IMR-90 (cell line): ENCODE results near the gene ARPC2. TPM values are rescaled to one million over a fixed set of nuclear protein-coding genes. Genes with fewer than 3 reads are reported as not detected.

Experiments used
- ATAC-seq: fragments of 200-7000 bp; cut with Tn5 transposase; 2 replicates; pipeline ENCODE4 v1.9.1; 2020; ENCODE audit warnings: low read depth, mild to moderate bottlenecking, moderate library complexity
- BruUV-seq: library from RNA; stranded (reverse); fragments of 400-500 nt; replicated peaks from 2 replicates; lab custom pipeline; 2021; lab: Mats Ljungman, UMichigan
- CTCF ChIA-PET: fragments of 300-600 bp; formaldehyde crosslinking; extraction: SDS; loops from one replicate; lab custom pipeline; 2021; ENCODE audit warnings: antibody characterized with exemption; lab: Yijun Ruan, JAX
- POLR2A ChIA-PET: fragments of 300-600 bp; sonication (Branson Sonifier 250); formaldehyde crosslinking; loops from one replicate; lab custom pipeline; 2022; ENCODE audit warnings: antibody characterized with exemption; ENCODE audit not compliant: unreplicated experiment; lab: Charles Lee
- DNase-seq: peaks from one replicate; pipeline ENCODE4 v3.0.0; 2013
- H2AFZ ChIP-seq: replicated peaks from 2 replicates; pipeline ENCODE3; 2013; ENCODE audit warnings: low read length, mild to moderate bottlenecking; ENCODE audit not compliant: poor library complexity
- H2AK5ac ChIP-seq: 2 replicates; pipeline ENCODE4 v1.6.1; 2013; ENCODE audit warnings: low read depth, low read length, inconsistent platforms
- H2AK9ac ChIP-seq: replicated peaks from 2 replicates; pipeline ENCODE3; 2013; ENCODE audit warnings: mild to moderate bottlenecking, low read depth, low read length, moderate library complexity; ENCODE audit not compliant: poor library complexity
- H2BK120ac ChIP-seq: 2 replicates; pipeline ENCODE4 v1.6.1; 2013; ENCODE audit warnings: low read depth, low read length, inconsistent platforms
- H2BK15ac ChIP-seq: 3 replicates; pipeline ENCODE4 v1.6.1; 2013; ENCODE audit warnings: low read depth, low read length, inconsistent platforms
- H2BK20ac ChIP-seq: 2 replicates; pipeline ENCODE4 v1.6.1; 2013; ENCODE audit warnings: low read depth, mild to moderate bottlenecking, inconsistent platforms, low read length, moderate library complexity
- H2BK5ac ChIP-seq: 2 replicates; pipeline ENCODE4 v1.6.1; 2013; ENCODE audit warnings: mild to moderate bottlenecking, low read depth, low read length, inconsistent platforms; ENCODE audit not compliant: poor library complexity, severe bottlenecking
- H3K14ac ChIP-seq: replicated peaks from 2 replicates; pipeline ENCODE4 v1.6.1; 2013; ENCODE audit warnings: low read depth, low read length, inconsistent platforms
- H3K18ac ChIP-seq: 2 replicates; pipeline ENCODE4 v1.6.1; 2013; ENCODE audit warnings: low read depth, low read length, control low read depth
- H3K23ac ChIP-seq: 2 replicates; pipeline ENCODE4 v1.6.1; 2013; ENCODE audit warnings: low read depth, low read length, inconsistent platforms
- H3K27ac ChIP-seq: 2 replicates; pipeline ENCODE4 v1.5.1; 2013; ENCODE audit warnings: mild to moderate bottlenecking, control low read depth, low read length; ENCODE audit not compliant: insufficient read depth
- H3K27me3 ChIP-seq: 2 replicates; pipeline ENCODE4 v1.6.1; 2013; ENCODE audit warnings: low read length; ENCODE audit not compliant: control insufficient read depth, insufficient read depth
- H3K36me3 ChIP-seq: 2 replicates; pipeline ENCODE4 v1.6.1; 2013; ENCODE audit warnings: low read length, mixed read lengths; ENCODE audit not compliant: control insufficient read depth, insufficient read depth
- H3K4ac ChIP-seq: 2 replicates; pipeline ENCODE4 v1.6.1; 2013; ENCODE audit warnings: low read depth, low read length, inconsistent platforms
- H3K4me1 ChIP-seq: 2 replicates; pipeline ENCODE4 v1.6.1; 2013; ENCODE audit warnings: low read length, mixed read lengths; ENCODE audit not compliant: control insufficient read depth, insufficient read depth
- H3K4me2 ChIP-seq: 2 replicates; pipeline ENCODE4 v1.6.1; 2013; ENCODE audit warnings: low read depth, mild to moderate bottlenecking, control low read depth, low read length, moderate library complexity
- H3K4me3 ChIP-seq: 2 replicates; pipeline ENCODE4 v1.5.1; 2013; ENCODE audit warnings: low read depth, mild to moderate bottlenecking, control low read depth, low read length, moderate library complexity; ENCODE audit not compliant: insufficient read depth
- H3K56ac ChIP-seq: 2 replicates; pipeline ENCODE4 v1.6.1; 2013; ENCODE audit warnings: low read length, inconsistent platforms; ENCODE audit not compliant: insufficient read depth; ENCODE audit errors: extremely low read depth
- H3K79me1 ChIP-seq, 2 experiments: 2 replicates each; pipeline ENCODE4 v1.6.1; 2013; ENCODE audit warnings: low read length in 2 of 2, inconsistent platforms in 1 of 2, low read depth in 1 of 2
- H3K9ac ChIP-seq: 2 replicates; pipeline ENCODE4 v1.6.1; 2013; ENCODE audit warnings: low read depth, low read length, control low read depth
- H3K9me1 ChIP-seq: 2 replicates; pipeline ENCODE4 v1.6.1; 2013; ENCODE audit warnings: low read length, inconsistent platforms; ENCODE audit not compliant: insufficient read depth
- H3K9me3 ChIP-seq: 2 replicates; pipeline ENCODE4 v1.6.1; 2013; ENCODE audit warnings: low read length; ENCODE audit not compliant: control insufficient read depth, insufficient read depth
- H4K20me1 ChIP-seq: 2 replicates; pipeline ENCODE4 v1.6.1; 2013; ENCODE audit warnings: low read length, inconsistent platforms; ENCODE audit not compliant: insufficient read depth
- H4K5ac ChIP-seq: 2 replicates; pipeline ENCODE4 v1.6.1; 2013; ENCODE audit warnings: mild to moderate bottlenecking, low read depth, low read length, control low read depth
- H4K8ac ChIP-seq, 2 experiments: 2 replicates each; pipeline ENCODE4 v1.6.1; 2013; ENCODE audit warnings: low read depth in 2 of 2, low read length in 2 of 2, control low read depth in 1 of 2, inconsistent platforms in 1 of 2
- H4K91ac ChIP-seq: 2 replicates; pipeline ENCODE4 v1.6.1; 2013; ENCODE audit warnings: low read depth, low read length, inconsistent platforms; ENCODE audit not compliant: insufficient read depth
- BHLHE40 ChIP-seq: fragments of 150-350 bp; IDR thresholded peaks from 2 replicates; pipeline ENCODE4 v1.6.1; 2016; ENCODE audit warnings: mild to moderate bottlenecking, low read depth, low read length
- CEBPB ChIP-seq: IDR thresholded peaks from 2 replicates; pipeline ENCODE4 v1.6.1; 2012; ENCODE audit warnings: low read depth, low read length, improper control_type of control experiment
- CHD1 ChIP-seq: IDR thresholded peaks from 2 replicates; pipeline ENCODE4 v1.6.1; 2012; ENCODE audit warnings: low read depth, low read length, improper control_type of control experiment
- CTCF ChIP-seq: conservative IDR thresholded peaks from 2 replicates; pipeline ENCODE4 v1.5.1; 2012; ENCODE audit warnings: mild to moderate bottlenecking, low read depth, low read length, improper control_type of control experiment
- FOS ChIP-seq: fragments of 150-350 bp; IDR thresholded peaks from 2 replicates; pipeline ENCODE4 v1.6.1; 2016; ENCODE audit warnings: low read depth, low read length
- MAFK ChIP-seq: IDR thresholded peaks from 2 replicates; pipeline ENCODE4 v1.6.1; 2012; ENCODE audit warnings: low read depth, low read length, improper control_type of control experiment
- MAZ ChIP-seq: IDR thresholded peaks from 2 replicates; pipeline ENCODE4 v1.6.1; 2012; ENCODE audit warnings: low read depth, mild to moderate bottlenecking, low read length, improper control_type of control experiment, moderate library complexity, borderline replicate concordance
- MXI1 ChIP-seq: IDR thresholded peaks from 2 replicates; pipeline ENCODE4 v1.6.1; 2012; ENCODE audit warnings: low read depth, mild to moderate bottlenecking, low read length, moderate library complexity, borderline replicate concordance
- NFE2L2 ChIP-seq: fragments of 150-350 bp; IDR thresholded peaks from 2 replicates; pipeline ENCODE4 v1.6.1; 2016; ENCODE audit warnings: low read depth, mild to moderate bottlenecking, low read length
- POLR2A ChIP-seq: IDR thresholded peaks from 2 replicates; pipeline ENCODE4 v1.6.1; 2012; ENCODE audit warnings: mild to moderate bottlenecking, low read depth, low read length
- RAD21 ChIP-seq: IDR thresholded peaks from 2 replicates; pipeline ENCODE4 v1.6.1; 2012; ENCODE audit warnings: low read length, improper control_type of control experiment
- RCOR1 ChIP-seq: IDR thresholded peaks from 2 replicates; pipeline ENCODE4 v1.6.1; 2012; ENCODE audit warnings: mild to moderate bottlenecking, low read length, improper control_type of control experiment; ENCODE audit not compliant: insufficient replicate concordance
- RFX5 ChIP-seq: IDR thresholded peaks from 2 replicates; pipeline ENCODE4 v1.8.0; 2012; ENCODE audit warnings: low read depth, mild to moderate bottlenecking, low read length, moderate library complexity
- SMC3 ChIP-seq: fragments of 150-350 bp; IDR thresholded peaks from 2 replicates; pipeline ENCODE4 v1.6.1; 2016; ENCODE audit warnings: low read depth, mild to moderate bottlenecking, antibody characterized with exemption, low read length, moderate library complexity
- WGBS, 2 experiments: methylation state at CpG; one replicate each; pipeline versions ENCODE4 v1.1.5 to v1.1.7; 2013; ENCODE audit warnings: missing lambda C conversion rate in 2 of 2; ENCODE audit not compliant: insufficient read length in 1 of 2; ENCODE audit errors: extremely low coverage in 2 of 2; 5-methylcytosine and 5-hydroxymethylcytosine counted together
- dilution Hi-C: fragments of 300-500 bp; cut with HindIII; formaldehyde crosslinking; loops from one replicate; pipeline ENCODE4 v1.14.3; 2018; ENCODE audit warnings: low sequenced_read_pairs; ENCODE audit not compliant: unreplicated experiment
- in situ Hi-C: fragments of 300-500 bp; cut with MboI; formaldehyde crosslinking; loops from 3 replicates; pipeline ENCODE4 v1.14.3; 2019; ENCODE audit warnings: low sequenced_read_pairs, inconsistent platforms, mixed read lengths
- intact Hi-C: fragments of 100-400 bp; cut with micrococcal nuclease; formaldehyde crosslinking; loops from 2 replicates; pipeline ENCODE4 v1.10.0; 2022
- polyA plus RNA-seq, 3 experiments: library from polyadenylated mRNA; depleted of rRNA; stranded (reverse); fragments of >200 nt; gene quantifications; 2 replicates each; pipeline ENCODE4 v1.2.3, GENCODE V29; 2012; ENCODE audit warnings: low replicate concordance in 1 of 3
- total RNA-seq: library from RNA; depleted of rRNA; stranded (reverse); fragments of >200 nt; gene quantifications from 2 replicates; pipeline ENCODE4 v1.2.3, GENCODE V29; 2012
- TF ChIP-seq, protein P1 (sequence below): fragments of 150-350 bp; IDR thresholded peaks from 2 replicates; pipeline ENCODE4 v1.6.1; 2016; ENCODE audit warnings: low read depth, mild to moderate bottlenecking, low read length, moderate library complexity, borderline replicate concordance

Gene ARPC2
- total and polyA plus RNA-seq, 2 of the 4 experiments (the other 2 are of a cell fraction): 561 to 635 TPM

- WGBS, 2 experiments: 96% methylated on average over 4 of the region's 13 CpGs; no CpG with 5 or more reads in 1 of the 2 experiments
- H4K20me1 ChIP-seq: peaks cover 40% of the 10 kb centered on the region
- H2BK20ac ChIP-seq: no peak overlapping the region
- H3K4me3 ChIP-seq: no peak overlapping the region
- no peak overlapping the region for H3K14ac ChIP-seq
- no peak overlapping the region for H4K91ac ChIP-seq
- intact Hi-C loops (no loop called here), in situ Hi-C loops (no loop called here), dilution Hi-C loops (no loop called here)
- no peak overlapping the region for H3K18ac ChIP-seq
- ATAC-seq (no peak), DNase-seq (no peak)
- H3K4me1 ChIP-seq: peaks cover 5% of the 10 kb centered on the region; the same call in 1 of the 2 replicates
- no peaks in the 10 kb centered on the region for H3K9me3 ChIP-seq
- no peak overlapping the region for H2AK5ac ChIP-seq
- H3K79me1 ChIP-seq: peaks cover 46 to 68% of the 10 kb centered on the region in 2 experiments
- ChIA-PET CTCF (no interaction called here), POLR2A (no interaction called here)
- H2BK15ac ChIP-seq: no peak overlapping the region
- BruUV-seq: no TSS peak
- no peak overlapping the region for H4K5ac ChIP-seq
- no peak overlapping the region for H2BK120ac ChIP-seq
- no peak overlapping the region for H2AK9ac ChIP-seq
- H3K56ac ChIP-seq: no peak overlapping the region
- no peak overlapping the region for H3K23ac ChIP-seq
- H2BK5ac ChIP-seq: no peak overlapping the region
- no peak overlapping the region for H3K4ac ChIP-seq
- H3K36me3 ChIP-seq: peaks cover 83% of the 10 kb centered on the region
- TF ChIP-seq CHD1 (no peak), BHLHE40 (no peak), POLR2A (no peak), RFX5 (no peak), RCOR1 (no peak), MAFK (no peak), SMC3 (no peak), MAZ (no peak), CEBPB (no peak), RAD21 (no peak), MXI1 (no peak), CTCF (no peak), FOS (no peak), NFE2L2 (no peak)
- TF ChIP-seq, protein P1, sequence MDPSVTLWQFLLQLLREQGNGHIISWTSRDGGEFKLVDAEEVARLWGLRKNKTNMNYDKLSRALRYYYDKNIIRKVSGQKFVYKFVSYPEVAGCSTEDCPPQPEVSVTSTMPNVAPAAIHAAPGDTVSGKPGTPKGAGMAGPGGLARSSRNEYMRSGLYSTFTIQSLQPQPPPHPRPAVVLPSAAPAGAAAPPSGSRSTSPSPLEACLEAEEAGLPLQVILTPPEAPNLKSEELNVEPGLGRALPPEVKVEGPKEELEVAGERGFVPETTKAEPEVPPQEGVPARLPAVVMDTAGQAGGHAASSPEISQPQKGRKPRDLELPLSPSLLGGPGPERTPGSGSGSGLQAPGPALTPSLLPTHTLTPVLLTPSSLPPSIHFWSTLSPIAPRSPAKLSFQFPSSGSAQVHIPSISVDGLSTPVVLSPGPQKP: no peak
- no peak overlapping the region for H3K9ac ChIP-seq
- no peak overlapping the region for H3K4me2 ChIP-seq
- H4K8ac ChIP-seq: no peak overlapping the region
- no peak overlapping the region for H3K27ac ChIP-seq
- H2AFZ ChIP-seq: no peak overlapping the region
- no peaks in the 10 kb centered on the region for H3K27me3 ChIP-seq
- peaks cover 5% of the 10 kb centered on the region; the same call in 1 of the 2 replicates for H3K9me1 ChIP-seq
Observed at GRCh38 chr2:218249691-218250090, 32.7 kb downstream of the ARPC2 start.
